HEK293T (cell line): ENCODE results near the gene FCMR.

Experiments used
- BHLHE40 ChIP-seq: fragments of 450-650 bp; IDR thresholded peaks from 2 replicates; pipeline ENCODE4 v1.6.1; 2016; ENCODE audit warnings: mild to moderate bottlenecking, moderate library complexity, borderline replicate concordance
- PKNOX1 ChIP-seq: fragments of 450-650 bp; IDR thresholded peaks from 2 replicates; pipeline ENCODE4 v1.6.1; 2016
- SUZ12 ChIP-seq: fragments of 450-650 bp; IDR thresholded peaks from 2 replicates; pipeline ENCODE4 v1.6.1; 2016; ENCODE audit warnings: mild to moderate bottlenecking

DNA sequence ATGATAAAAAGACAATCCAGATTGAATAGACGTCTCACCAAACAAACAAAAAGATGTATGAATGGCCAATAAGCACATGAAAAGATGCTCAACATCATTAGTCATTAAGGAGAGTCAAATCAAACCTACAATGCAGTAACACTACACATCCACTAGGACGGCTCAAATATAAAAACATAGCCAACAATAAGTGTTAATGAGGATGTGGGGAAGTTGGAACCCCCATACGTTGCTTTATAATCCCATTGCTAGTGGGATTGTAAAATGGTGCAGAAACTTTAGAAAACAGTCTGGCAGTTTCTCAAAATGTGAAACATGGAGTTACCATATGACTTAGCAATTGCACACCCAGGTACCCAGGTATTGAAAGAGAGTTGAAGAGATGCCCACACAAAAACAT lies 39.2 kb downstream of the FCMR start:
- TF ChIP-seq BHLHE40 (no peak), SUZ12 (no peak), PKNOX1 (no peak)
